ENCODE results near the gene CNTN4. TPM values are rescaled to one million over a fixed set of nuclear protein-coding genes. Genes with fewer than 3 reads are reported as not detected.

The CNTN4 gene
- total and polyA plus RNA-seq, 2 experiments from 2014 or later = 0.91 to 4.0 TPM

GRCh38 chr3:2657971-2658370, 559.3 kb downstream of the CNTN4 start (continued):
- TF ChIP-seq REST (IDR thresholded peaks at IDR 0.05; ENCODE audit: unreplicated experiment) (no peak), ZNF331 (CRISPR knock-in tag; IDR thresholded peaks at IDR 0.05; ENCODE audit: low read depth) (no peak)

- no peaks in the 10 kb centered on the region for H3K9me2 ChIP-seq (ENCODE audit: insufficient read depth)
- DNase-seq (ENCODE audit: low spot score) = no peak
- H3F3A ChIP-seq (replicated peaks; ENCODE audit: low read depth) = no peaks in the 10 kb centered on the region
- H3K4me2 ChIP-seq = no peak overlapping the region
- H3K4me3 Mint-ChIP-seq = no peak overlapping the region
- peaks cover 9% of the 10 kb centered on the region; the same call in 1 of the 2 replicates for H3K4me1 ChIP-seq (ENCODE audit: insufficient read depth)
- H2AFZ ChIP-seq = no peak overlapping the region
- no peaks in the 10 kb centered on the region for H4K20me1 ChIP-seq (replicated peaks; ENCODE audit: insufficient read depth)
- H3K27ac Mint-ChIP-seq = no peak overlapping the region
- H3K36me3 Mint-ChIP-seq (ENCODE audit: low read depth) = peaks cover 32% of the 10 kb centered on the region
- no peak overlapping the region for H3K4me3 ChIP-seq
- peaks cover 3% of the 10 kb centered on the region for H3K27me3 Mint-ChIP-seq (ENCODE audit: insufficient read depth, low read depth, poor library complexity)
- no peaks in the 10 kb centered on the region for H3K36me3 ChIP-seq (ENCODE audit: insufficient read depth)
- no peaks in the 10 kb centered on the region for H3K79me2 ChIP-seq (replicated peaks; ENCODE audit: insufficient read depth)
- H3K4me1 Mint-ChIP-seq = no peaks in the 10 kb centered on the region
- H3K27ac ChIP-seq (ENCODE audit: low read depth) = no peak overlapping the region
- no peaks in the 10 kb centered on the region for H3K27me3 ChIP-seq (ENCODE audit: insufficient read depth)
- H3K9me3 Mint-ChIP-seq = peaks cover 99% of the 10 kb centered on the region
- no peak for ATAC-seq
- TF ChIP-seq CTCF (conservative IDR thresholded peaks at IDR 0.05; ENCODE audit: low read depth in 2 of 2) (no peak), NANOG (IDR thresholded peaks at IDR 0.05; ENCODE audit: borderline replicate concordance) (no peak), ZNF331 (CRISPR knock-in tag; IDR thresholded peaks at IDR 0.05; ENCODE audit: low read depth) (no peak), STAT1 (IDR thresholded peaks at IDR 0.05; ENCODE audit: unreplicated experiment) (no peak), ZNF462 (CRISPR knock-in tag; IDR thresholded peaks at IDR 0.05) (no peak), ETS1 (IDR thresholded peaks at IDR 0.05) (no peak), JUNB (IDR thresholded peaks at IDR 0.05; ENCODE audit: unreplicated experiment) (no peak), REST (IDR thresholded peaks at IDR 0.05; ENCODE audit: unreplicated experiment) (no peak)
Measured at GRCh38 chr3:2659896-2660295, 561.2 kb downstream of the CNTN4 start.

Measured in GM23338 (cell line).